ENCODE results near the gene ASCL5.

ASCL5 gene

DNA sequence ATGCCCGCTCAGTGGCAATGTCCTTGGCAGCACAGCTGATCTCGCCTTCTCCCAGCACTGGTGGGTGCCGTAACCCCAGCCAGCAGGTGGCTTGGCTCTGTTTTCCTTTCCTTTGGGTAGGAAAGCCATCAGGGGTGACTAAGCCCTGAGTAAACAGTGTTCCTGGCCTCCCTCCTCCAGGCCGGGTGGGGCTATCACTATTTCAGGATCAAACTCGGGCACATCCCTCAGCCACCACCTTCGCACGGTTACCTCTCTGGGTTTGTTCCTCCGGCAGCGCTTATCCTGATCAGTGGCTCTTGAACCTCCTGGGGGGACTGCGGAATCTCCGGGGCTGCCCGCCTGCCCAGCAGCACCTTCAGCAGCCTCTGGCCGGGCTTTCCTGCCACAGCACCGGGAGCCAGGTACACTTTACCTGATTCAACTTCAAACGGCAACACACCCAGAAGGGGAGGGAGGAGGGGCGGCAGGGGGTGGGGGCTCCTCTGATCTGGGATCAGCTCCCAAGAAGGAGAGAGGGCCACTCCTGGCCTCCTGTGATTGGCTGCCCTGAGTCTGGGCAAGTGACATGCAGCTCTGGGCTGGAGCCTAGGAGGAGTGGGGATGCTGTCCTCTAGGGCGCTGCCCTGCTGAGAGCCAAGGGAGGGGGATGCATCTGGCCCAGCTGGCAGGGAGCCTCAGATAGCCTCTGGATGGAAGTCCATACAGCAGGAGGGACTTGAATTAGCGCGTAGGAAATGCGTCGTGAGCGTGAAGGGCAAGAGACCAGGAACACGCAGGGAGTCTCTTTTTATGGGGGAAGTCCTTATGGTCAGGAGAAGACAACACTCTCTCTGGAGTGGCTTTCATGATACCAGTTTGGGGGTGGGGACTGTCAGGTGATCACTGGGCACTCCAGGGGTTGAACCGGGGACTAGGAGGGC is at the start of gene ASCL5:
ASCL5 (minus strand) TSS at position 353 of the 923 bp plus-strand sequence. CDS start 11,812 bp downstream, outside the sequence.
- 0 out of 2 replicates have a peak, but pooled peaks have one; percentile 18 for TF ChIP-seq CTCF (IDR thresholded peaks at IDR 0.05)

GRCh38 chr1:201175820-201176500 is 49.0 kb upstream of the ASCL5 start:
- TF ChIP-seq CTCF (IDR thresholded peaks at IDR 0.05): no peak

GRCh38 chr1:201173736-201174135 is 46.8 kb upstream of the ASCL5 start:
- no peak for TF ChIP-seq CTCF (IDR thresholded peaks at IDR 0.05)

DNA sequence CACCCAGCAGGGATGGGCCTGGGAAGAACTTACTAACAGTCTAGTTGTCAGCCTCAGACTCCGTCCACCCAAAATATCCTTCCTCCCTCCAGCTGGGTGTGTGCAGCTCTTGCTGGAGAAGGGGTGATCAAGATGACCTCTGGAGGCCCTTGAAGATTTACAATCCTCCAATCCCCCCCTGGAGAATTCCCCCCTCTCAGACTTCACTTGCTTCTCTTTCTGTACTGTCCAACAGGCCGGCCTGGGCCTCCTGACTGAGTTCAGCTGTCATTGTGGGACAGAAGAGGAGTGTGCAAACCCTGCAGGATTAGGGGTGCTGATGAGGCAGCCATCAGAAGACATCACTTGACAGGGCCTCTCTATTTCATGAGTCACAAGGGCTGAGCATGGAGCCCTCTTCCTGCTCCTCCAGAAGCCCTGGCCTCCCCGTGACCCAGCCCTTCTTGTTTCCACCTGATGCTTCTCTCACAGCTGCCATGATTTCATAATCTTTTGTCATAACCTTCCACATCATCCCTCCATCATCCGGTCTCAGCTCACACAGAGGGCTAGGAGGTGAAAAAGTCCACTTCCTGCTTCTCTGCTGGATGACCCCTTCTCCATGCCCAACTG is 46.1 kb upstream of the ASCL5 start:
- TF ChIP-seq CTCF (IDR thresholded peaks at IDR 0.05): no peak

DNA sequence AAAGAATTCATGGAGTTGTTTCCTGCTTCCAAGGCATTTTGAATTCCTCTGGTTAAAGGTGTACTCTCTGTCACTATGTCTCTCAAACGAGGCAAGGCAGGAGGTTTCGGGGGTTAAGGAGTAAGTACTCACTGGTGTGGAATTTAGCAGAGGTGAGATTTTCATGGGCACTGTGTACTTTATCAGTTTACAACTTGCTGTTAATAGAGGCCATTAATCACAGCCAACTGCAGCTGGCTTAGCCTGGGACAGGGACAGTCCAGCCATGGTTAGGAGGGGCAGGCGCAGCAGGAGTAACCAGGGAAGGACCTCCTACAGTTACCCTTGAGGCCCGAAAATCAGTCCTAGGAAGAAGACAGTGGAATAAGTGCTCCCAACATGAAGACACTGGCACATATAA is 45.3 kb upstream of the ASCL5 start:
- no peak for TF ChIP-seq CTCF (IDR thresholded peaks at IDR 0.05)

DNA sequence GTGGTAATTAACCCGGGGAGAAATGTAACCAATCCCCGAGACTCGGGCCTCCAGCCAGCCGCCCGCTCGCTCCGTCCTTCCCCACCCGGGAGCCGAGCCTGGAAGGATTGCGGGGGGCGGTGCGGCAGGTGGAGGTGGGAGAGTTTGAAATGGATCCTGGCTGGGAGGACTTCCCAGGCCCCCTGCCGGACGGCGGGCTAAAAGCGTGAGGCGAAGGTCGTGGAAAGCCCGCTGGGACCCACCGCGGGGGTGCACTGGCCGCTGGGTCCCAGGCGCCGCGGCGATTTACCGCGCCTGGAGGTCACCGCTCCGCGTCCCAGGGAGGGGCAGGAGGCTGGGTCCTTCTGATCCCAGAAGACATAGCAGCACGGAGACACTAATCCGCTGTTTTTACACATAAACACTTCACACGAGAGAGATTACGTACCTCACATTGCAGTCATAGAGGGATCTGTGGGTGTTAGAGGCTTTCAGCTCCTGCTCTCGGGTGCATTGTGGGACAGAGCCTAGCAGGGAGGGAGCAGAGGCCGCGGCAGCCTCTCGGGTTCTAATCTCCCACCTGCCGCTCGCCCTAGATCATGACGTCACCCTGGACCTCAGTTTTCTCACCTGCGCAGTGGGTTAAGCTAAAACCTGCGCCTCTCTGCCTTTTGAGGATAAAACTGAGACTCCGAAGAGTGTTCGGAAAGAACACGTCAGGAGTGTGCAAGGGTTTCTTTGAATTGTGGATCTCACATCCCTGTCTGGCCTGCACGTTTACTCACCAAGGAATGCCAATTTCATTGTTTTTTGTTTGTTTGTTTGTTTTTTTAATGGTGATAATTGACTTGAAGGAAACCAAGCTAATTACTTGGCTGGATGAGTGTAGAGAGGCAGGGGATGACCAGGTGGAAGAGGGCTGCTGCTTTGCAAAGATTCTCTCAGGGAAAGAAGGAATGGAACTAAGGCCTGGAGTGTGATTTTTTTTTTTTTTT is 44.4 kb upstream of the ASCL5 start:
- TF ChIP-seq CTCF (IDR thresholded peaks at IDR 0.05): no peak; the same call in 1 of the 2 replicates
